IMR-90 (cell line): ENCODE measurements around the gene LAMC3. TPM values are rescaled to one million over a fixed set of nuclear protein-coding genes. Genes with fewer than 3 reads are reported as not detected.

Experiments used
- ATAC-seq: fragments of 200-7000 bp; cut with Tn5 transposase; 2 replicates; pipeline ENCODE4 v1.9.1; 2020; ENCODE audit warnings: low read depth, mild to moderate bottlenecking, moderate library complexity
- BruUV-seq: library from RNA; stranded (reverse); fragments of 400-500 nt; replicated peaks from 2 replicates; lab custom pipeline; 2021; lab: Mats Ljungman, UMichigan
- CTCF ChIA-PET: fragments of 300-600 bp; formaldehyde crosslinking; extraction: SDS; loops from one replicate; lab custom pipeline; 2021; ENCODE audit warnings: antibody characterized with exemption; lab: Yijun Ruan, JAX
- POLR2A ChIA-PET: fragments of 300-600 bp; sonication (Branson Sonifier 250); formaldehyde crosslinking; loops from one replicate; lab custom pipeline; 2022; ENCODE audit warnings: antibody characterized with exemption; ENCODE audit not compliant: unreplicated experiment; lab: Charles Lee
- DNase-seq: peaks from one replicate; pipeline ENCODE4 v3.0.0; 2013
- H2AFZ ChIP-seq: replicated peaks from 2 replicates; pipeline ENCODE3; 2013; ENCODE audit warnings: low read length, mild to moderate bottlenecking; ENCODE audit not compliant: poor library complexity
- H2AK5ac ChIP-seq: 2 replicates; pipeline ENCODE4 v1.6.1; 2013; ENCODE audit warnings: low read depth, low read length, inconsistent platforms
- H2AK9ac ChIP-seq: replicated peaks from 2 replicates; pipeline ENCODE3; 2013; ENCODE audit warnings: mild to moderate bottlenecking, low read depth, low read length, moderate library complexity; ENCODE audit not compliant: poor library complexity
- H2BK120ac ChIP-seq: 2 replicates; pipeline ENCODE4 v1.6.1; 2013; ENCODE audit warnings: low read depth, low read length, inconsistent platforms
- H2BK15ac ChIP-seq: 3 replicates; pipeline ENCODE4 v1.6.1; 2013; ENCODE audit warnings: low read depth, low read length, inconsistent platforms
- H2BK20ac ChIP-seq: 2 replicates; pipeline ENCODE4 v1.6.1; 2013; ENCODE audit warnings: low read depth, mild to moderate bottlenecking, inconsistent platforms, low read length, moderate library complexity
- H2BK5ac ChIP-seq: 2 replicates; pipeline ENCODE4 v1.6.1; 2013; ENCODE audit warnings: mild to moderate bottlenecking, low read depth, low read length, inconsistent platforms; ENCODE audit not compliant: poor library complexity, severe bottlenecking
- H3K14ac ChIP-seq: replicated peaks from 2 replicates; pipeline ENCODE4 v1.6.1; 2013; ENCODE audit warnings: low read depth, low read length, inconsistent platforms
- H3K18ac ChIP-seq: 2 replicates; pipeline ENCODE4 v1.6.1; 2013; ENCODE audit warnings: low read depth, low read length, control low read depth
- H3K23ac ChIP-seq: 2 replicates; pipeline ENCODE4 v1.6.1; 2013; ENCODE audit warnings: low read depth, low read length, inconsistent platforms
- H3K27ac ChIP-seq: 2 replicates; pipeline ENCODE4 v1.5.1; 2013; ENCODE audit warnings: mild to moderate bottlenecking, control low read depth, low read length; ENCODE audit not compliant: insufficient read depth
- H3K27me3 ChIP-seq: 2 replicates; pipeline ENCODE4 v1.6.1; 2013; ENCODE audit warnings: low read length; ENCODE audit not compliant: control insufficient read depth, insufficient read depth
- H3K36me3 ChIP-seq: 2 replicates; pipeline ENCODE4 v1.6.1; 2013; ENCODE audit warnings: low read length, mixed read lengths; ENCODE audit not compliant: control insufficient read depth, insufficient read depth
- H3K4ac ChIP-seq: 2 replicates; pipeline ENCODE4 v1.6.1; 2013; ENCODE audit warnings: low read depth, low read length, inconsistent platforms
- H3K4me1 ChIP-seq: 2 replicates; pipeline ENCODE4 v1.6.1; 2013; ENCODE audit warnings: low read length, mixed read lengths; ENCODE audit not compliant: control insufficient read depth, insufficient read depth
- H3K4me2 ChIP-seq: 2 replicates; pipeline ENCODE4 v1.6.1; 2013; ENCODE audit warnings: low read depth, mild to moderate bottlenecking, control low read depth, low read length, moderate library complexity
- H3K4me3 ChIP-seq: 2 replicates; pipeline ENCODE4 v1.5.1; 2013; ENCODE audit warnings: low read depth, mild to moderate bottlenecking, control low read depth, low read length, moderate library complexity; ENCODE audit not compliant: insufficient read depth
- H3K56ac ChIP-seq: 2 replicates; pipeline ENCODE4 v1.6.1; 2013; ENCODE audit warnings: low read length, inconsistent platforms; ENCODE audit not compliant: insufficient read depth; ENCODE audit errors: extremely low read depth
- H3K79me1 ChIP-seq, 2 experiments: 2 replicates each; pipeline ENCODE4 v1.6.1; 2013; ENCODE audit warnings: low read length in 2 of 2, inconsistent platforms in 1 of 2, low read depth in 1 of 2
- H3K9ac ChIP-seq: 2 replicates; pipeline ENCODE4 v1.6.1; 2013; ENCODE audit warnings: low read depth, low read length, control low read depth
- H3K9me1 ChIP-seq: 2 replicates; pipeline ENCODE4 v1.6.1; 2013; ENCODE audit warnings: low read length, inconsistent platforms; ENCODE audit not compliant: insufficient read depth
- H3K9me3 ChIP-seq: 2 replicates; pipeline ENCODE4 v1.6.1; 2013; ENCODE audit warnings: low read length; ENCODE audit not compliant: control insufficient read depth, insufficient read depth
- H4K20me1 ChIP-seq: 2 replicates; pipeline ENCODE4 v1.6.1; 2013; ENCODE audit warnings: low read length, inconsistent platforms; ENCODE audit not compliant: insufficient read depth
- H4K5ac ChIP-seq: 2 replicates; pipeline ENCODE4 v1.6.1; 2013; ENCODE audit warnings: mild to moderate bottlenecking, low read depth, low read length, control low read depth
- H4K8ac ChIP-seq, 2 experiments: 2 replicates each; pipeline ENCODE4 v1.6.1; 2013; ENCODE audit warnings: low read depth in 2 of 2, low read length in 2 of 2, control low read depth in 1 of 2, inconsistent platforms in 1 of 2
- H4K91ac ChIP-seq: 2 replicates; pipeline ENCODE4 v1.6.1; 2013; ENCODE audit warnings: low read depth, low read length, inconsistent platforms; ENCODE audit not compliant: insufficient read depth
- BHLHE40 ChIP-seq: fragments of 150-350 bp; IDR thresholded peaks from 2 replicates; pipeline ENCODE4 v1.6.1; 2016; ENCODE audit warnings: mild to moderate bottlenecking, low read depth, low read length
- CEBPB ChIP-seq: IDR thresholded peaks from 2 replicates; pipeline ENCODE4 v1.6.1; 2012; ENCODE audit warnings: low read depth, low read length, improper control_type of control experiment
- CHD1 ChIP-seq: IDR thresholded peaks from 2 replicates; pipeline ENCODE4 v1.6.1; 2012; ENCODE audit warnings: low read depth, low read length, improper control_type of control experiment
- FOS ChIP-seq: fragments of 150-350 bp; IDR thresholded peaks from 2 replicates; pipeline ENCODE4 v1.6.1; 2016; ENCODE audit warnings: low read depth, low read length
- MAFK ChIP-seq: IDR thresholded peaks from 2 replicates; pipeline ENCODE4 v1.6.1; 2012; ENCODE audit warnings: low read depth, low read length, improper control_type of control experiment
- MAZ ChIP-seq: IDR thresholded peaks from 2 replicates; pipeline ENCODE4 v1.6.1; 2012; ENCODE audit warnings: low read depth, mild to moderate bottlenecking, low read length, improper control_type of control experiment, moderate library complexity, borderline replicate concordance
- MXI1 ChIP-seq: IDR thresholded peaks from 2 replicates; pipeline ENCODE4 v1.6.1; 2012; ENCODE audit warnings: low read depth, mild to moderate bottlenecking, low read length, moderate library complexity, borderline replicate concordance
- NFE2L2 ChIP-seq: fragments of 150-350 bp; IDR thresholded peaks from 2 replicates; pipeline ENCODE4 v1.6.1; 2016; ENCODE audit warnings: low read depth, mild to moderate bottlenecking, low read length
- POLR2A ChIP-seq: IDR thresholded peaks from 2 replicates; pipeline ENCODE4 v1.6.1; 2012; ENCODE audit warnings: mild to moderate bottlenecking, low read depth, low read length
- RCOR1 ChIP-seq: IDR thresholded peaks from 2 replicates; pipeline ENCODE4 v1.6.1; 2012; ENCODE audit warnings: mild to moderate bottlenecking, low read length, improper control_type of control experiment; ENCODE audit not compliant: insufficient replicate concordance
- RFX5 ChIP-seq: IDR thresholded peaks from 2 replicates; pipeline ENCODE4 v1.8.0; 2012; ENCODE audit warnings: low read depth, mild to moderate bottlenecking, low read length, moderate library complexity
- SMC3 ChIP-seq: fragments of 150-350 bp; IDR thresholded peaks from 2 replicates; pipeline ENCODE4 v1.6.1; 2016; ENCODE audit warnings: low read depth, mild to moderate bottlenecking, antibody characterized with exemption, low read length, moderate library complexity
- USF2 ChIP-seq: fragments of 150-350 bp; IDR thresholded peaks from 2 replicates; pipeline ENCODE4 v1.6.1; 2017; ENCODE audit warnings: mild to moderate bottlenecking, antibody characterized with exemption, low read length, low read depth
- WGBS, 2 experiments: methylation state at CpG; one replicate each; pipeline versions ENCODE4 v1.1.5 to v1.1.7; 2013; ENCODE audit warnings: missing lambda C conversion rate in 2 of 2; ENCODE audit not compliant: insufficient read length in 1 of 2; ENCODE audit errors: extremely low coverage in 2 of 2; 5-methylcytosine and 5-hydroxymethylcytosine counted together
- dilution Hi-C: fragments of 300-500 bp; cut with HindIII; formaldehyde crosslinking; loops from one replicate; pipeline ENCODE4 v1.14.3; 2018; ENCODE audit warnings: low sequenced_read_pairs; ENCODE audit not compliant: unreplicated experiment
- in situ Hi-C: fragments of 300-500 bp; cut with MboI; formaldehyde crosslinking; loops from 3 replicates; pipeline ENCODE4 v1.14.3; 2019; ENCODE audit warnings: low sequenced_read_pairs, inconsistent platforms, mixed read lengths
- intact Hi-C: fragments of 100-400 bp; cut with micrococcal nuclease; formaldehyde crosslinking; loops from 2 replicates; pipeline ENCODE4 v1.10.0; 2022
- polyA plus RNA-seq, 3 experiments: library from polyadenylated mRNA; depleted of rRNA; stranded (reverse); fragments of >200 nt; gene quantifications; 2 replicates each; pipeline ENCODE4 v1.2.3, GENCODE V29; 2012; ENCODE audit warnings: low replicate concordance in 1 of 3
- total RNA-seq: library from RNA; depleted of rRNA; stranded (reverse); fragments of >200 nt; gene quantifications from 2 replicates; pipeline ENCODE4 v1.2.3, GENCODE V29; 2012
- TF ChIP-seq, protein P1 (sequence below): fragments of 150-350 bp; IDR thresholded peaks from 2 replicates; pipeline ENCODE4 v1.6.1; 2016; ENCODE audit warnings: low read depth, mild to moderate bottlenecking, low read length, moderate library complexity, borderline replicate concordance

Gene LAMC3
- total and polyA plus RNA-seq, 2 of the 4 experiments (the other 2 are of a cell fraction): not detected

DNA sequence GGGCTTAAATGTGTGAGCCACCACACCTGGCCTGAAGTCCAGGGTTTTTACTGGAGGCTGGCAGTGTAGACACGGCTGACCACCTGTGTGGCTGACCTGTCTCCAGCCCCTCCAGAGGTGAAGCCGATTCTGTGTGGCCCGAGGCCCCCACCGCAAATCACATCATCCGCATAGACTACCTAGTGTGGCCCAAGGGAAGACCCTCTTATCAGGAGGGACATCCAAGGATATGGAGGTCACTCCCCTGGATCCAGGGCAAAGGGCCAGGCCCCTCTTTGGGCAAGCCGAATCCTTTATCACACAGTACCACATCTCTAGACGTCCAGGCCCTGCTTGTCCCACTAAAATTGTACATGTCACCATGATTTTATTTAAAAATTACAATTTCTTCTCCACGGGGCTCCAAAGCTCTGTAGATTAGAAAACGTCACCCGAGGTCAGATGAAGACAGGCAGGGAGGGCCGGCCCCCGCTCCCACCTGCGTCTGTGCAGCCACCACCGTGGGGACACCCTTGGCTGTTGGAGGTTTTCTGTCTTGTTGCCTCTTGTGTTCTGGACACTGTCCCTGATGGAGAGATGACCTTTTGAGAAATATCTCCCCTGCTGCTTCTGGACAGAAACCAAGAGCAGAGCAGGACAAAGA, 20.1 kb downstream of the LAMC3 start:
- Histone ChIP-seq H4K8ac (no peak overlapping the region), H4K91ac (no peak overlapping the region), H2BK120ac (no peak overlapping the region), H3K9me3 (no peaks in the 10 kb centered on the region), H3K23ac (no peak overlapping the region), H3K9me1 (no peaks in the 10 kb centered on the region), H3K56ac (no peak overlapping the region), H3K27ac (no peak overlapping the region), H3K27me3 (peaks cover 63% of the 10 kb centered on the region), H2AK5ac (no peak overlapping the region), H2AK9ac (no peak overlapping the region), H3K4me2 (no peak overlapping the region), H3K36me3 (no peaks in the 10 kb centered on the region), H4K20me1 (no peaks in the 10 kb centered on the region), H3K4ac (no peak overlapping the region), H3K4me1 (no peaks in the 10 kb centered on the region), H3K14ac (no peak overlapping the region), H2BK15ac (no peak overlapping the region), H3K18ac (no peak overlapping the region), H2BK5ac (no peak overlapping the region), H3K4me3 (no peak overlapping the region), H3K79me1 (no peaks in the 10 kb centered on the region), H2AFZ (no peak overlapping the region), H2BK20ac (no peak overlapping the region), H4K5ac (no peak overlapping the region), H3K9ac (no peak overlapping the region)
- 96% methylated on average over 4 of the region's 14 CpGs; no CpG with 5 or more reads in 1 of the 2 experiments for WGBS, 2 experiments
- dilution Hi-C loops: no loop called here
- intact Hi-C loops: no loop called here
- ChIA-PET CTCF (no interaction called here), POLR2A (no interaction called here)
- TF ChIP-seq USF2: no peak
- TF ChIP-seq MAZ: no peak
- TF ChIP-seq CEBPB: no peak
- no peak for TF ChIP-seq RCOR1
- TF ChIP-seq RFX5: no peak
- TF ChIP-seq, protein P1, sequence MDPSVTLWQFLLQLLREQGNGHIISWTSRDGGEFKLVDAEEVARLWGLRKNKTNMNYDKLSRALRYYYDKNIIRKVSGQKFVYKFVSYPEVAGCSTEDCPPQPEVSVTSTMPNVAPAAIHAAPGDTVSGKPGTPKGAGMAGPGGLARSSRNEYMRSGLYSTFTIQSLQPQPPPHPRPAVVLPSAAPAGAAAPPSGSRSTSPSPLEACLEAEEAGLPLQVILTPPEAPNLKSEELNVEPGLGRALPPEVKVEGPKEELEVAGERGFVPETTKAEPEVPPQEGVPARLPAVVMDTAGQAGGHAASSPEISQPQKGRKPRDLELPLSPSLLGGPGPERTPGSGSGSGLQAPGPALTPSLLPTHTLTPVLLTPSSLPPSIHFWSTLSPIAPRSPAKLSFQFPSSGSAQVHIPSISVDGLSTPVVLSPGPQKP: no peak
- TF ChIP-seq CHD1: no peak
- TF ChIP-seq BHLHE40: no peak
- no peak for TF ChIP-seq MAFK
- no peak for TF ChIP-seq FOS
- TF ChIP-seq POLR2A: no peak
- no peak for TF ChIP-seq SMC3
- no peak for TF ChIP-seq NFE2L2
- no peak for TF ChIP-seq MXI1
- in situ Hi-C loops: no loop called here
- ATAC-seq (no peak), DNase-seq (no peak)
- BruUV-seq: no TSS peak
